ENCODE data around the gene POLG. TPM values are rescaled to one million over a fixed set of nuclear protein-coding genes. Genes with fewer than 3 reads are reported as not detected.

The POLG gene
- total and polyA plus RNA-seq, 2 experiments from 2014 or later = 28.8 to 74.1 TPM

DNA sequence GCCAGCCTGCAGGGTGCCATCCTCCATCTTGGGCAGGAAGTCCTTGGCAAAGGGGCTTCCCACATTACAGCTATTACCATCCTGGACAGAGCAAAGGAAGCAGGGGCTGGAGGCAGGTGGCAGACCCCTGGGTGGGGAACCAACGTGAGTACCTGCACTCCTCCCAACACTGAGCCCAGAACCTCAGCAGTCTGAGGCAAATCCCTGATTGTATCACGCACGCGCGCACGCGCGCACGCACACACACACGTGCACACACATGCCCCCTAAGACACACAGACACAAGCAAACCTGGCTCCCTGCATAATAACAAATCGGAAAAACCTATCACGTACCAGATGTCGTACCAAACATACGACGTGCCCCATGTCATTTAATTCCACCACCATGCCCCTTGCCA is 11.8 kb downstream of the POLG start (continued):
- TF ChIP-seq EZH2 (IDR thresholded peaks at IDR 0.05; ENCODE audit: low read depth, unreplicated experiment) (no peak), CTCF (conservative IDR thresholded peaks at IDR 0.05; ENCODE audit: low read depth in 2 of 2) (no peak), STAT1 (IDR thresholded peaks at IDR 0.05; ENCODE audit: unreplicated experiment) (no peak), CREB1 (CRISPR knock-in tag; IDR thresholded peaks at IDR 0.05; ENCODE audit: low read depth) (no peak), REST (IDR thresholded peaks at IDR 0.05; ENCODE audit: unreplicated experiment) (no peak)

- Histone ChIP-seq H3K4me1 (ENCODE audit: insufficient read depth) (no peaks in the 10 kb centered on the region), H3F3A (replicated peaks; ENCODE audit: low read depth) (no peaks in the 10 kb centered on the region), H3K79me2 (replicated peaks; ENCODE audit: insufficient read depth) (no peaks in the 10 kb centered on the region), H4K20me1 (replicated peaks; ENCODE audit: insufficient read depth) (peaks cover 22% of the 10 kb centered on the region), H3K4me3 (no peak overlapping the region), H3K27me3 (ENCODE audit: insufficient read depth) (no peaks in the 10 kb centered on the region), H2AFZ (no peak overlapping the region), H3K4me2 (no peak overlapping the region), H3K36me3 (ENCODE audit: insufficient read depth) (peaks cover 52% of the 10 kb centered on the region), H3K9me2 (ENCODE audit: insufficient read depth) (no peaks in the 10 kb centered on the region), H3K27ac (ENCODE audit: low read depth) (no peak overlapping the region)
- no peak overlapping the region for H3K27ac Mint-ChIP-seq
- peaks cover 13% of the 10 kb centered on the region for H3K27me3 Mint-ChIP-seq (ENCODE audit: insufficient read depth, low read depth, poor library complexity)
- H3K4me3 Mint-ChIP-seq = no peak overlapping the region
- TF ChIP-seq EZH2 (IDR thresholded peaks at IDR 0.05; ENCODE audit: low read depth, unreplicated experiment) (no peak), CTCF (conservative IDR thresholded peaks at IDR 0.05; ENCODE audit: low read depth in 2 of 2) (peak; percentile 29 to 33; a peak in 2 of 4 replicates)
- ATAC-seq = peak; percentile 76
- peak; percentile 32 for DNase-seq (ENCODE audit: low spot score)
- H3K4me1 Mint-ChIP-seq = no peaks in the 10 kb centered on the region
- H3K36me3 Mint-ChIP-seq (ENCODE audit: low read depth) = peaks cover 89% of the 10 kb centered on the region
- no peaks in the 10 kb centered on the region; the same call in 2 of the 3 replicates for H3K9me3 Mint-ChIP-seq
Observed at GRCh38 chr15:89321521-89322410, 12.9 kb downstream of the POLG start.

Measured in GM23338 (cell line).